GM12878 (cell line): Measurements from ENCODE around the gene BECN2. TPM values are rescaled to one million over a fixed set of nuclear protein-coding genes. Genes with fewer than 3 reads are reported as not detected.

Experiments
- ATAC-seq: fragments of 200-7000 bp; cut with Tn5 transposase; 3 replicates; pipeline ENCODE4 v1.9.1; 2020; ENCODE audit warnings: mild to moderate bottlenecking, moderate library complexity
- BruUV-seq: library from RNA; stranded (reverse); fragments of 400-500 nt; replicated peaks from 2 replicates; lab custom pipeline; 2021; lab: Mats Ljungman, UMichigan
- CTCF ChIA-PET: fragments of 300-600 bp; sonication (Branson Sonifier 250); formaldehyde crosslinking; extraction: SDS; loops from one replicate; lab custom pipeline; 2021; ENCODE audit warnings: inconsistent platforms; lab: Yijun Ruan, JAX
- POLR2A ChIA-PET: fragments of 350-600 bp; formaldehyde crosslinking; extraction: SDS; loops from one replicate; lab custom pipeline; 2021; ENCODE audit warnings: inconsistent platforms; lab: Charles Lee
- RAD21 ChIA-PET: fragments of 300-600 bp; sonication (Branson Sonifier 250); formaldehyde crosslinking; loops from one replicate; lab custom pipeline; 2023; ENCODE audit warnings: antibody characterized with exemption; ENCODE audit not compliant: unreplicated experiment; lab: Charles Lee
- SMC1A ChIA-PET: fragments of 300-600 bp; sonication (Branson Sonifier 250); formaldehyde crosslinking; loops from one replicate; lab custom pipeline; 2023; ENCODE audit not compliant: unreplicated experiment, uncharacterized antibody; lab: Charles Lee
- DNase-seq: peaks from one replicate; pipeline ENCODE4 v3.0.0-alpha.2; 2011; ENCODE audit warnings: low read depth, low spot score
- FAIRE-seq: peaks from 3 replicates; lab custom pipeline; 2011; peaks lifted over from hg19 to GRCh38; lab: Jason Lieb, UNC
- H2AFZ ChIP-seq: 2 replicates; pipeline ENCODE4 v1.6.0; 2011; ENCODE audit warnings: low read depth, low read length, control low read depth; ENCODE audit not compliant: control insufficient read depth
- H3K27ac ChIP-seq: 2 replicates; pipeline ENCODE4 v1.5.1; 2011; ENCODE audit warnings: control low read depth; ENCODE audit not compliant: control insufficient read depth, insufficient read depth
- H3K27me3 ChIP-seq, 2 experiments: replicated peaks in 1 of 2; 2 replicates each; pipeline versions ENCODE4 v1.6.0 to v1.6.1; 2011; ENCODE audit warnings: low read length in 1 of 2; ENCODE audit not compliant: control insufficient read depth in 2 of 2, insufficient read depth in 2 of 2
- H3K36me3 ChIP-seq, 2 experiments: 2 replicates each; pipeline ENCODE4 v1.5.1; 2011; ENCODE audit warnings: low read length in 1 of 2; ENCODE audit not compliant: control insufficient read depth in 2 of 2, insufficient read depth in 2 of 2
- H3K4me1 ChIP-seq: 2 replicates; pipeline ENCODE4 v1.6.1; 2011; ENCODE audit warnings: mild to moderate bottlenecking, low read length, moderate library complexity, mixed read lengths; ENCODE audit not compliant: control insufficient read depth, insufficient read depth
- H3K4me2 ChIP-seq: 2 replicates; pipeline ENCODE4 v1.6.0; 2011; ENCODE audit warnings: control low read depth; ENCODE audit not compliant: control insufficient read depth, insufficient read depth
- H3K4me3 ChIP-seq: fragments of 200-600 bp; sonication (generic); 2 replicates; pipeline ENCODE4 v1.5.1; 2016
- H3K79me2 ChIP-seq: 2 replicates; pipeline ENCODE4 v1.6.0; 2011; ENCODE audit warnings: low read length; ENCODE audit not compliant: control insufficient read depth, insufficient read depth
- H3K9ac ChIP-seq: 2 replicates; pipeline ENCODE4 v1.8.0; 2011; ENCODE audit warnings: low read length, control low read depth, mixed read lengths; ENCODE audit not compliant: control insufficient read depth, insufficient read depth
- H3K9me3 ChIP-seq: replicated peaks from 3 replicates; pipeline ENCODE4 v1.5.1; 2011; ENCODE audit warnings: mild to moderate bottlenecking, low read length; ENCODE audit not compliant: control insufficient read depth, insufficient read depth
- H4K20me1 ChIP-seq: 2 replicates; pipeline ENCODE4 v1.6.0; 2011; ENCODE audit not compliant: control insufficient read depth, insufficient read depth
- ATF7 ChIP-seq: fragments of 450-650 bp; IDR thresholded peaks from 2 replicates; pipeline ENCODE4 v1.6.1; 2016; ENCODE audit warnings: low read depth, mild to moderate bottlenecking
- ETV6 ChIP-seq, 2 experiments: fragments of 450-650 bp in 1 of 2; IDR thresholded peaks in 1 of 2; conservative IDR thresholded peaks in 1 of 2; 2 replicates each; pipeline ENCODE4 v1.6.1; 2014; ENCODE audit warnings: antibody characterized with exemption in 1 of 2, borderline replicate concordance in 1 of 2, low read depth in 1 of 2, mild to moderate bottlenecking in 1 of 2, moderate library complexity in 1 of 2
- EZH2 ChIP-seq: IDR thresholded peaks from 2 replicates; pipeline ENCODE4 v1.6.1; 2012; ENCODE audit warnings: low read depth, mild to moderate bottlenecking, control low read depth, inconsistent platforms, low read length, borderline replicate concordance; ENCODE audit not compliant: control insufficient read depth
- IRF4 ChIP-seq: IDR thresholded peaks from 2 replicates; pipeline ENCODE4 v1.6.1; 2011; ENCODE audit warnings: low read depth, low read length
- LARP7 ChIP-seq: fragments of 450-650 bp; IDR thresholded peaks from 2 replicates; pipeline ENCODE4 v1.6.1; 2017; ENCODE audit warnings: mild to moderate bottlenecking
- MAX ChIP-seq: IDR thresholded peaks from 2 replicates; pipeline ENCODE4 v1.6.1; 2012; ENCODE audit warnings: low read depth, low read length, improper control_type of control experiment
- MEF2B ChIP-seq: fragments of 450-650 bp; IDR thresholded peaks from 2 replicates; pipeline ENCODE4 v1.6.1; 2018; ENCODE audit warnings: mild to moderate bottlenecking, moderate library complexity; ENCODE audit not compliant: partially characterized antibody, poor library complexity, severe bottlenecking
- MYB ChIP-seq: fragments of 150-350 bp; IDR thresholded peaks from 2 replicates; pipeline ENCODE4 v1.6.1; 2014; ENCODE audit warnings: mild to moderate bottlenecking, low read depth, low read length, borderline replicate concordance
- NR2C1 ChIP-seq: fragments of 450-650 bp; IDR thresholded peaks from 2 replicates; pipeline ENCODE4 v1.6.1; 2017; ENCODE audit warnings: antibody characterized with exemption, mild to moderate bottlenecking, moderate library complexity
- POLR2A ChIP-seq: IDR thresholded peaks from 2 replicates; pipeline ENCODE4 v1.6.1; 2011; ENCODE audit warnings: low read depth, mild to moderate bottlenecking, low read length
- RAD21 ChIP-seq: IDR thresholded peaks from 2 replicates; pipeline ENCODE4 v1.6.1; 2011; ENCODE audit warnings: mild to moderate bottlenecking, low read depth, low read length, moderate library complexity; ENCODE audit not compliant: insufficient read depth
- RAD51 ChIP-seq: fragments of 450-650 bp; IDR thresholded peaks from 2 replicates; pipeline ENCODE4 v1.6.1; 2016; ENCODE audit warnings: moderate library complexity, mild to moderate bottlenecking, inconsistent platforms
- SIX5 ChIP-seq: IDR thresholded peaks from 2 replicates; pipeline ENCODE4 v1.6.1; 2011; ENCODE audit warnings: mild to moderate bottlenecking, low read depth, low read length, moderate library complexity; ENCODE audit not compliant: severe bottlenecking
- SREBF2 ChIP-seq: IDR thresholded peaks from 2 replicates; pipeline ENCODE4 v1.6.1; 2012; ENCODE audit warnings: mild to moderate bottlenecking, low read length
- WRNIP1 ChIP-seq: IDR thresholded peaks from 2 replicates; pipeline ENCODE4 v1.6.1; 2011; ENCODE audit warnings: low read depth, low read length, improper control_type of control experiment, borderline replicate concordance
- YY1 ChIP-seq: IDR thresholded peaks from 2 replicates; pipeline ENCODE4 v1.6.1; 2011; ENCODE audit warnings: low read depth, mild to moderate bottlenecking, low read length
- ZBED1 ChIP-seq: IDR thresholded peaks from 2 replicates; pipeline ENCODE4 v1.6.1; 2016; ENCODE audit warnings: borderline replicate concordance
- ZNF274 ChIP-seq: IDR thresholded peaks from one replicate; pipeline ENCODE4 v1.8.0; 2011; ENCODE audit not compliant: insufficient read length, insufficient read depth
- WGBS: methylation state at CpG from one replicate; pipeline ENCODE4 v1.1.6; 2016; ENCODE audit warnings: low lambda C conversion rate; ENCODE audit not compliant: insufficient replicate concordance, insufficient coverage; ENCODE audit errors: missing lambda C conversion rate; 5-methylcytosine and 5-hydroxymethylcytosine counted together
- in situ Hi-C: fragments of 300-500 bp; cut with MboI; formaldehyde crosslinking; loops from 9 replicates; pipeline ENCODE4 v1.14.3; 2018; ENCODE audit warnings: mixed read lengths
- intact Hi-C: fragments of 100-400 bp; cut with micrococcal nuclease; formaldehyde crosslinking; loops from one replicate; pipeline ENCODE4 v1.14.2; 2022; ENCODE audit not compliant: unreplicated experiment
- polyA plus RNA-seq, 11 experiments: library from polyadenylated mRNA; depleted of rRNA in 4 of 11; unstranded in 6 of 11; stranded (reverse) in 5 of 11; fragments of >200 nt; fragmentation: Nextera tagmentation in 4 of 11; fragmentation: Illumina TruSeq in 1 of 11; extraction: Ambion mirVana in 4 of 11; extraction: Trizol in 1 of 11; gene quantifications; 1 replicate in 1 of 11; 2 replicates in 10 of 11; pipeline versions ENCODE4 v1.2.1 to v1.2.3, GENCODE V29; 2011 to 2016; ENCODE audit warnings: inconsistent platforms in 2 of 11, missing spikeins in 2 of 11, low read depth in 1 of 11
- total RNA-seq, 4 experiments: library from RNA; depleted of rRNA in 3 of 4; stranded (reverse); fragments of >200 nt in 3 of 4; fragmentation: Illumina TruSeq in 1 of 4; extraction: Trizol in 1 of 4; gene quantifications; 2 replicates each; pipeline versions ENCODE4 v1.2.1 to v1.2.3, GENCODE V29; 2013 to 2021
- TF ChIP-seq, protein P1 (sequence below): fragments of 450-650 bp; IDR thresholded peaks from 2 replicates; pipeline ENCODE4 v1.6.1; 2017; ENCODE audit warnings: mild to moderate bottlenecking, moderate library complexity

Gene BECN2
- total and polyA plus RNA-seq, 10 of the 15 experiments (the other 5 are each of a cell fraction or from before 2014, with no cell fraction given), result not detected

GRCh38 chr1:241926141-241926540 lies 31.4 kb upstream of the BECN2 start:
- no peak overlapping the region for H2AFZ ChIP-seq
- H3K4me3 ChIP-seq, result no peak overlapping the region
- no peaks in the 10 kb centered on the region for H3K36me3 ChIP-seq
- no peaks in the 10 kb centered on the region for H3K9me3 ChIP-seq
- no peaks in the 10 kb centered on the region for H3K79me2 ChIP-seq
- ChIA-PET POLR2A (no interaction called here), RAD21 (no interaction called here), CTCF (no interaction called here), SMC1A (no interaction called here)
- H3K4me1 ChIP-seq, result no peaks in the 10 kb centered on the region
- no peak overlapping the region for H3K4me2 ChIP-seq
- no peaks in the 10 kb centered on the region for H4K20me1 ChIP-seq
- ATAC-seq, result no peak
- FAIRE-seq, result no peak
- H3K27ac ChIP-seq, result no peak overlapping the region
- no peak for DNase-seq
- H3K9ac ChIP-seq, result no peak overlapping the region
- no TSS peak for BruUV-seq
- no peak for TF ChIP-seq WRNIP1
- no peak for TF ChIP-seq ZBED1
- TF ChIP-seq YY1, result no peak
- TF ChIP-seq ZNF274, result no peak
- TF ChIP-seq LARP7, result no peak
- TF ChIP-seq NR2C1, result no peak
- TF ChIP-seq ATF7, result no peak
- TF ChIP-seq SREBF2, result no peak
- no peak for TF ChIP-seq EZH2
- no peak for TF ChIP-seq RAD51
- TF ChIP-seq IRF4, result no peak
- TF ChIP-seq RAD21, result no peak
- TF ChIP-seq SIX5, result no peak
- TF ChIP-seq MAX, result no peak
- TF ChIP-seq MYB, result no peak
- TF ChIP-seq, protein P1, sequence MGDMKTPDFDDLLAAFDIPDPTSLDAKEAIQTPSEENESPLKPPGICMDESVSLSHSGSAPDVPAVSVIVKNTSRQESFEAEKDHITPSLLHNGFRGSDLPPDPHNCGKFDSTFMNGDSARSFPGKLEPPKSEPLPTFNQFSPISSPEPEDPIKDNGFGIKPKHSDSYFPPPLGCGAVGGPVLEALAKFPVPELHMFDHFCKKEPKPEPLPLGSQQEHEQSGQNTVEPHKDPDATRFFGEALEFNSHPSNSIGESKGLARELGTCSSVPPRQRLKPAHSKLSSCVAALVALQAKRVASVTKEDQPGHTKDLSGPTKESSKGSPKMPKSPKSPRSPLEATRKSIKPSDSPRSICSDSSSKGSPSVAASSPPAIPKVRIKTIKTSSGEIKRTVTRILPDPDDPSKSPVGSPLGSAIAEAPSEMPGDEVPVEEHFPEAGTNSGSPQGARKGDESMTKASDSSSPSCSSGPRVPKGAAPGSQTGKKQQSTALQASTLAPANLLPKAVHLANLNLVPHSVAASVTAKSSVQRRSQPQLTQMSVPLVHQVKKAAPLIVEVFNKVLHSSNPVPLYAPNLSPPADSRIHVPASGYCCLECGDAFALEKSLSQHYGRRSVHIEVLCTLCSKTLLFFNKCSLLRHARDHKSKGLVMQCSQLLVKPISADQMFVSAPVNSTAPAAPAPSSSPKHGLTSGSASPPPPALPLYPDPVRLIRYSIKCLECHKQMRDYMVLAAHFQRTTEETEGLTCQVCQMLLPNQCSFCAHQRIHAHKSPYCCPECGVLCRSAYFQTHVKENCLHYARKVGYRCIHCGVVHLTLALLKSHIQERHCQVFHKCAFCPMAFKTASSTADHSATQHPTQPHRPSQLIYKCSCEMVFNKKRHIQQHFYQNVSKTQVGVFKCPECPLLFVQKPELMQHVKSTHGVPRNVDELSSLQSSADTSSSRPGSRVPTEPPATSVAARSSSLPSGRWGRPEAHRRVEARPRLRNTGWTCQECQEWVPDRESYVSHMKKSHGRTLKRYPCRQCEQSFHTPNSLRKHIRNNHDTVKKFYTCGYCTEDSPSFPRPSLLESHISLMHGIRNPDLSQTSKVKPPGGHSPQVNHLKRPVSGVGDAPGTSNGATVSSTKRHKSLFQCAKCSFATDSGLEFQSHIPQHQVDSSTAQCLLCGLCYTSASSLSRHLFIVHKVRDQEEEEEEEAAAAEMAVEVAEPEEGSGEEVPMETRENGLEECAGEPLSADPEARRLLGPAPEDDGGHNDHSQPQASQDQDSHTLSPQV, result no peak
- no peak for TF ChIP-seq POLR2A
- no peak for TF ChIP-seq MEF2B
- TF ChIP-seq ETV6 (conservative IDR thresholded peaks at IDR 0.05 in 1 of 2, IDR thresholded peaks at IDR 0.05 in 1 of 2; ENCODE audit: borderline replicate concordance in 1 of 2, low read depth in 1 of 2), result no peak
- H3K27me3 ChIP-seq, result no peaks in the 10 kb centered on the region
- in situ Hi-C loops, result no loop called here
- 25% methylated on average over 5 of the region's 5 CpGs for WGBS
- intact Hi-C loops, result no loop called here
